MCF 10A (cell line): ENCODE measurements around the gene AVPI1. TPM values are rescaled to one million over a fixed set of nuclear protein-coding genes. Genes with fewer than 3 reads are reported as not detected.

ENCODE experiments used
- BruUV-seq: library from RNA; stranded (reverse); fragments of 400-500 nt; replicated peaks from 2 replicates; lab custom pipeline; 2021; lab: Mats Ljungman, UMichigan
- CTCF ChIA-PET: fragments of 300-600 bp; sonication (Branson Sonifier 250); formaldehyde crosslinking; extraction: SDS; loops from one replicate; lab custom pipeline; 2021; ENCODE audit warnings: antibody characterized with exemption, inconsistent platforms; lab: Yijun Ruan, JAX
- POLR2A ChIA-PET: fragments of 300-600, 350-650 bp; sonication (Branson Sonifier 250); formaldehyde crosslinking; extraction: SDS; loops from one replicate; lab custom pipeline; 2020; ENCODE audit warnings: antibody characterized with exemption, inconsistent platforms; lab: Yijun Ruan, JAX
- DNase-seq: peaks from one replicate; pipeline ENCODE4 v3.0.0-alpha.2; 2018; ENCODE audit not compliant: unreplicated experiment
- H3K27ac Mint-ChIP-seq: one replicate; pipeline ENCODE4 v1.8.0; 2022; ENCODE audit warnings: mild to moderate bottlenecking, low read depth, mixed read lengths; ENCODE audit not compliant: unreplicated experiment
- H3K27me3 Mint-ChIP-seq: one replicate; pipeline ENCODE4 v1.8.0; 2022; ENCODE audit warnings: mixed read lengths; ENCODE audit not compliant: insufficient read depth, unreplicated experiment
- H3K36me3 Mint-ChIP-seq: one replicate; pipeline ENCODE4 v1.8.0; 2022; ENCODE audit warnings: mild to moderate bottlenecking, moderate library complexity, mixed read lengths; ENCODE audit not compliant: insufficient read depth, unreplicated experiment
- H3K4me1 Mint-ChIP-seq: one replicate; pipeline ENCODE4 v1.8.0; 2022; ENCODE audit warnings: mixed read lengths; ENCODE audit not compliant: insufficient read depth, unreplicated experiment
- H3K4me3 Mint-ChIP-seq: one replicate; pipeline ENCODE4 v1.8.0; 2022; ENCODE audit warnings: mild to moderate bottlenecking, moderate library complexity, mixed read lengths; ENCODE audit not compliant: unreplicated experiment
- H3K9me3 Mint-ChIP-seq: one replicate; pipeline ENCODE4 v1.8.0; 2022; ENCODE audit warnings: mixed read lengths; ENCODE audit not compliant: unreplicated experiment
- CTCF ChIP-seq: fragments of 200-600 bp; IDR thresholded peaks from one replicate; pipeline ENCODE4 v1.8.0; 2022; ENCODE audit warnings: antibody characterized with exemption, mild to moderate bottlenecking; ENCODE audit not compliant: unreplicated experiment
- intact Hi-C: fragments of 100-400 bp; cut with micrococcal nuclease; formaldehyde crosslinking; loops from 2 replicates; pipeline ENCODE4 v1.14.1; 2022
- total RNA-seq: library from RNA; stranded (reverse); gene quantifications from 2 replicates; pipeline ENCODE4 v1.2.3, GENCODE V29; 2022

Gene AVPI1
- total RNA-seq, 1 experiment from 2014 or later = 305 TPM

DNA sequence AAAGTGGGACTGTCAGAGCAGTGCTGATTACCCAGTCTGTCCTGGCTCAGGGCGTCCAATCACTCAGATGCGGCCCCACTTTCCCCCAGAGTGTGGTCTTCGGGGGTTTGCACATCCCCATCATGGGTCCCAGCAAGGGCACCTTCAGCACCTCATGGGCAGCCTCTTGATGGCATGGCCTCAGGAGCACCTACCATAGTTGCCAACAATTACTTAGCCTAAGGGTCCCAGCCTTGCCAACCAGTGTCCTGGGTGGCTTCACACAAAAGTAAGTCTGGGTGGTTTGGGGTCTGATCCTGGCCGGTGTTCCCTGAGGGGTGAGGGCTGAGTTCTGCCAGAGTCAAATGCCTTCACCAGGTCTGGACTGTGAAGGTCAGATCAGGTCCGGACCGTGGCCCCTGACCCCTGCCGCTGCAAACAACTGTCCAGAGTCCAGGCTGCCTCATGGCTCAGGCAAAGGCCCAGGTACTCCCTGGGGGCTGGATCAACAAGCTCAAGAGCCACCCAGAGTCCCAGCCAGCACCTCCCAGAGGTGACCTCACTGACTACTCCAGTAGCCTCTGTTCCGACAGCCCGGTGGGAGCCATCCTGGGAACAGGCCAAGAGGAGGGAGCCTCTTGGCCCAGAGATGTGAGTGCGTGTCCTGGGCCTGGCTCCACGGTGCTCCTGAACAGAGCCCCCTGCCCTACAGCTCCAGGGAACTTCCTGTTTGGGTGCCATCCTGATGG is 20.3 kb upstream of the AVPI1 start:
- no peak for DNase-seq
- Mint-ChIP-seq H3K9me3 (no peaks in the 10 kb centered on the region), H3K4me3 (no peak overlapping the region), H3K27ac (no peak overlapping the region), H3K27me3 (no peaks in the 10 kb centered on the region), H3K36me3 (no peaks in the 10 kb centered on the region), H3K4me1 (peaks cover 16% of the 10 kb centered on the region)
- TF ChIP-seq CTCF = no peak
- BruUV-seq = no TSS peak
- ChIA-PET POLR2A (interaction anchor here (2.6 to 20.1 kb wide), 3 partner anchors 11 to 25 kb away, joined by 11 to 915 read pairs (median 539); partner anchors contain the start of genes AVPI1 and ZFYVE27), CTCF (interaction anchor here (0.7 to 21.1 kb wide), 9 partner anchors 10 to 91 kb away, joined by 3 to 847 read pairs (median 13); partner anchors contain the start of gene ZFYVE27)
- intact Hi-C loops = no loop called here

GRCh38 chr10:97705006-97705670 is 18.1 kb upstream of the AVPI1 start:
- Mint-ChIP-seq H3K9me3 (no peaks in the 10 kb centered on the region), H3K4me1 (peaks cover 19% of the 10 kb centered on the region), H3K36me3 (no peaks in the 10 kb centered on the region), H3K4me3 (no peak overlapping the region), H3K27me3 (no peaks in the 10 kb centered on the region), H3K27ac (no peak overlapping the region)
- ChIA-PET POLR2A (interaction anchor here (0.6 to 20.1 kb wide), 7 partner anchors 10 to 1615 kb away, joined by 3 to 915 read pairs (median 6); partner anchors contain the start of genes AVPI1 and MARVELD1), CTCF (interaction anchor here (0.5 to 21.1 kb wide), 4 partner anchors 8 to 225 kb away, joined by 4 to 847 read pairs (median 50); partner anchors contain the start of genes MARVELD1 and ZFYVE27)
- no peak for TF ChIP-seq CTCF
- no peak for DNase-seq
- no TSS peak for BruUV-seq
- intact Hi-C loops = no loop called here

DNA sequence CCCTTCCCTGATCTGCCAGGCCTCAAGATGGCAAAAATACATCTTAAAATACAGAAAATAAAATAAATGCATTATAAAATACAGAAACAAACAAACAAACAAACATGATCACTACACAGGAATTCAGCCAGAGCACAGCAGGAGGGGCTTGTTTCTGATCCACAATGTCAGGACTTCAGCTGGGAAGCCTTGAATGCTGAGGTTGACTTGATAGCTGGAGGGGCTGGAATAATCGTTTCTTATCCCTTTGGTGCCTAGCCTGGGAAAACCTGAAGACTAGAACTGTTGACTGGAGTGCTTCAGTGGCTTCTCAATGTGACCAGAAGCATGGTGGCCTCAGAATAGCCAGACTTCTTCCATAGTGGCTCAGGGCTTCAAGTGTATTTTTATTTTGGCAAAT is 17.3 kb upstream of the AVPI1 start:
- Mint-ChIP-seq H3K27ac (no peak overlapping the region), H3K4me3 (no peak overlapping the region), H3K9me3 (no peaks in the 10 kb centered on the region), H3K36me3 (no peaks in the 10 kb centered on the region), H3K4me1 (peaks cover 12% of the 10 kb centered on the region), H3K27me3 (no peaks in the 10 kb centered on the region)
- ChIA-PET CTCF (interaction anchor here (0.6 to 21.1 kb wide), 6 partner anchors 9 to 242 kb away, joined by 3 to 847 read pairs (median 51); partner anchors contain the start of genes AVPI1, MARVELD1 and ZFYVE27), POLR2A (interaction anchor here (0.8 to 20.1 kb wide), 6 partner anchors 11 to 32 kb away, joined by 3 to 915 read pairs (median 8); partner anchors contain the start of genes AVPI1, MARVELD1 and ZFYVE27)
- TF ChIP-seq CTCF = no peak
- DNase-seq = no peak
- intact Hi-C loops = no loop called here
- BruUV-seq = no TSS peak
